ENCODE data around the gene VMAC.

The VMAC gene

DNA sequence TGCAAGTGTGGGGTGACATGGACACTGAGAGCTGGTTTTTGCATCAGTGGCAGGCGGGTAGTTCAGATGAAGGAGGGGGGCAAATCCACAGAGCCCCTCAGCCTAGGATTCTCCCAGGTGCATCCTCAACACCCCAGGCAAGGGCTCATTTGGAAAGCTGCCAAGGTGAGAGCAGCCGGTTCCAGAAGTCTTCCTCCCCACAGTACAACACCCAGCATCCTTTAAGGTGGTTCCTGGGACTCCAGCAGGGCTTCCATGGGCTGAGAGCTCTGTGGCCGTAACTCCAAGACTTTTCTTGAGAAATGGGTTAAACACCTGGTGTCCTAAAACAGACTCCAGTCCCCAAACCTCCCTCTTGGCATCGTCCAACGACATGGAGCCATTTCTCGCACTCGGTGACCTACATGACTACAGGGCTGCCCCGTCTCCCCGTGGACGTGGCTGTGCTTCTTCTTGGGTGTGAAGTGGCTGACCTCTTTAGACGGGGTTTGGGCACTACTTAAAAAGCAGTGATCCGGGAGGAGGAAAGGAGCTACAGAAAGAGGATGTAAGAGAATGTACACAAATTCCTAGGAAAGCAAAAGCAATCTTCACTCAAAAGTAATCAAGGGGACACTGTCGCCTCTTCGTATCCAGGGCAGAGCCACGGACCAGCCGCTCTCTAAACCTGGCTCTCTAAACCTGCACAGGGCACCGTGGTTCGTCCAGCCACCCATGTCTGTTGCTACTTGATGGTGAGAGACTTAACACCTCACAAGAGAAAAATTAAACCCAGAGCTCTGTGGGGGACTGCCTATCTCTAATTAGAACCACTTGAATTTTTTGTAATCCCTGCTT, 47.7 kb downstream of the VMAC start:
- DNase-seq (ENCODE audit: low read depth in 2 of 2): no peak

DNA sequence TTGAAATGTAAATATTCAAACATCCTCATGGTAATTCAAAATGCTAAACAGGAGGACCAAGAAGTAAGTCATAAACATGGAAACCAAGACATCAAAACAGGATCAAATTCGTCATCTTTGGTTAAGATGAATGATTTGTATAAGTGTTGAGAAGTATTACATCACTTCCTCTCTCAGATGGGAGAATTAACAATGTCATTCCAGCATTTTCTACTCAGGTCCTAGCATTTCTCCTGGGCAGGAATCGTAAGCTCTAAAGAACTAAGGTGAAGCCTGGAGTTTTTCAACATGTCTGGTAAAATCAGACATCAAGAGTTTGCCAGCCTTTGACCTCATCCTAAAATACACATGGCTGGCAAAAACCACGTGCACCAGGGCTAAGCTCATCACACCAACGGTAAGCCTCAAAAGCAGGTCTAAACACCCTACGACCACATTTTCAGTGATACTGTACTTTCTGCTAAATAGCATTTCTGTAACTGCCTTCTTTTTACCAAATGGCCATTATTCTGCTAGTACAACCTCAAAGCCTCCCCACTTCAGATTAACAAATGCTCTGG, 48.4 kb downstream of the VMAC start:
- no peak for DNase-seq (ENCODE audit: low read depth in 2 of 2)

DNA sequence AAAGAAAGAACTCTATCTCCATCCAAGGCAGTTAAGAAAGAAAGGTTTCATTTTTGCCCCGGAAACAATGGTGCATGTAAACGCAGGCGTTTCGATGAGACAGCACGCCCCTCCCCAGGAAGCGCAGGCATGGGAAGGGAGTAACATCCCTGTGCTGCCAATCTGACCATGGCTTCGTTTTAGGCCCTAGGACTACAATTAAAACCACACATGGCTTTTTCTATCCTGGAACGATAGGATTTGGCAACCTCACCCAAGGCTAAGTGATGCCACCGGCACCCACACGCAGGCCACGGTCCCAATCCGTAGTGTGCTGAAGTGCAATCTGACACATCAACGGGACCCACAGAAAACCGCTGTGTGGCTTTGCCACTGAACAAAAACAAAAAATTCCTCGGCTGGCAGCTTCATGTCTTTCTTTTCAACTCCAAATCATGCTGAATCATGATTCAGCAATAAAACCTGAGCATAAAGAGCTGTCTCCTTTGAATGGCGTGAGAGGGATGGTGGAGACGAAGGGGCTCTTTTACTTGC, 49.1 kb downstream of the VMAC start:
- DNase-seq (ENCODE audit: low read depth in 2 of 2): no peak

DNA sequence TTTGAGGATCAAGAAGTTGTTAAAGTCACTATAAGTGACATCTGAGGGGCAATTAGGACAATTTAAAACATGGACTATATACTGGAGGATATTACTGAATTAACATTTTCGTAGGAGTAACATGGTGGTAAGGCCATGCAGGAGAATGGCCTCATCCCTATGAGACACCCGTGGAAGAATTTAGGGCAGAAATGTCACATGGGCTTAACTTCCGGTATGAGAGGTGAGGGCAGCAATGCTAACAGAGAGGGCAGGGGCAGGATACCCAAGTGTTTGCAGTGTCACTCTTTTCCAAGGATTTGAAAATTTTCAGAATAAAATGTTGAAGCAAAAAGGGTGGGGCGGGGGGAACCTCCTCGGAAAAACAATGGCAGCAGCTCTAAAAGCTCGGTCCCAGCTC, 49.6 kb downstream of the VMAC start:
- DNase-seq (ENCODE audit: low read depth in 2 of 2): no peak

DNA sequence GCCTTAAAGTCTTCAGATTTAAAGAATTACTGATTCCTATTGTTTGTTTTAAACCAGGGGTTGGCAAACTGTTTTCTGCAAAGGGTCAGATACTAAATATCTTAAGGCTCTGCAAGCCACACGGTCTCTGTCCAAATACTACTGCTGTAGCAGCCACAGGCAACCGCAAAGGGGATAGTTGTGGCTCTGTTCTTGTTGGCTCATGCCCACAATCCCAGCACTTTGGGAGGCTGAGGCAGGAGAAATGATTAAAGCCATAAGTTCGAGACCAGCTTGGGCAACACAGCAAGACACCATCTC, 50.9 kb downstream of the VMAC start:
- no peak for DNase-seq (ENCODE audit: low read depth in 2 of 2)

DNA sequence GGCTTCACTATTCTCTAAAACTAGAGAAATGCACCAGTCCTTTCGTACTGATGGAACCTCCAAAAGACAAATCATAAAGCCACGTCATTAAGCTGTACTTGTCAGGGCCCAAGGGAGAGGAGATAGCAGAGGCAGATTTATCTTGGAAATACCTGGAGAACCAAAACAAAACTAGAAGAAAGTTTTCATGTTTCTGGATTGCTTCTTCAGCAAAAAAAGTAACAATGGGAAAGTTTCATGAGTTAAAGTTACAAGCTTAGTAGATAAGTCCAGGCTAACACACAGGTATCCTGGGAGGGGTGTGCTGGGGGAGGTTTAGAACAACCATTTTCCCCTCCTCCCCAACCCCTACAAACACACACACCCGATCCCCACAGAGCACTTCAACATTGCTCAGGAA, 51.7 kb downstream of the VMAC start:
- DNase-seq (ENCODE audit: low read depth in 2 of 2): no peak

DNA sequence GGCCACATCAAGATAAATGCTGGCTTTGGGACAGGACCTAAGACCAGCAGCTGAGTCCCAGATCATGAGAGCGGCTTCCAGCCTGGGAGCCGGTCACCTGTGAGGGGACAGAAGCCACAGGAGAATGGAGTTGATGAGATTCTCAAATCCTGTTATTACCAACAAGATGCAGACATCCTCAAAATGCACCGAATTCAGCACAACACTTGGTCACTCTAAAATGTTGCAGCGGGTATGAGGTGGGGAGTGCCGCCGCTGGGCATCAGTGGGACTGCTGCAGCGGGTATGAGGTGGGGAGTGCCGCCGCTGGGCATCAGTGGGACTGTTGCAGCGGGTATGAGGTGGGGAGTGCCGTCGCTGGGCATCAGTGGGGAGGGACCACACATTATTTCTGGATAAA, 52.1 kb downstream of the VMAC start:
- DNase-seq (ENCODE audit: low read depth in 2 of 2): no peak

DNA sequence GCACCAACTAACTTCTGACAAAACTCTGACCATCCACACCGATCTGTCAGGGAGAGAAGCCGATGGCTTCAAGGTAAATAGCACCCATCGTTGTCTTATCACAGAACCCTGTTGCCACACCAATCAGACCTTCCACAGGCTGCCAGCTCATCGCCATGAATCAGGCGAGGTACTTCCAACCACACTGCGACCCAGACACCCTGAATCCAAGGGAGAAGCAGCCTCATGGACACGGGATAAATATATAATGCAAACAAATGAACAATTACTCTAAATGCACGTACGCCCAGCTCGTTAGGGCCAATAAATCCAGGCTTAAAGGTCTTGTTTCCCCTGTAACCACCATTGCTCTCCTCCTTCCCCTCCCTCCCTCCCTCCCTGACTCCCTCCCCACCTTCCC, 52.5 kb downstream of the VMAC start:
- no peak for DNase-seq (ENCODE audit: low read depth in 2 of 2)

DNA sequence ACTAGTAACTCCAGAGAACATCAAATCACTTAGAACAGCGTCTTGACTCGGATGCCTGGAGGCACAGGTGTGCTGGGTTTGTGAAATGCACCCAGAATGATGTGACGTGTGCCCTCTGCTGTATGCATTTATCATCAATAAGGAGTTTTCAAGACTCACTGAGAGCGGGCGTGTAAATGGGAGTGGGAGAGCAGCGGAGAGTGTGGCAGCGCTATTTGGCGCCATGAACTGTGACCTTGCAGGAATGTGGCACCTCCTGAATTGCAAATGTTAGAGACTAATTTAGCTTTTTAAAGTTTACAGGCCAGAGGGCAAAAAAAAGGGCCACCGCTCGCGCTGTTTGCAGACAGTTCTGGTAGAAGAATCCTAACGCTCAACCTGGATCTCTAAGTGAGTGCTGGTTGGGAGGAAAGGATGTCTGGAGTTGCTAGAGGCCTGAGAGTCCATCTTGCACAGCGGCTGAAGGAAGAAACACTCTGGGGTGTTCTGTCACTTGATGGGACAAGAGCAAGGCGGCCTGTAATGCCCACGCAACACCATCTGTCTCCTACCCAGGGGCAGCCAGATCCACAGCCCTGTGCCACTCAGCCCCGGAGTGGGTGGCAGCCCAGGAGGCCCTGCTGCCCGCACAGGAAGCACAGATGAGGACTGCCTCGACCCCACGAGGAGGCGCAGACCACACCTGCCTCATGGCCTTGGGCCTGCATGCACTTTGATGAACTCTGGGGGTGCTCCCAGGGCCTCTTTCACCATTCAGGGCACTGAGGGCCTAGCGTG, 53.6 kb downstream of the VMAC start:
- DNase-seq (ENCODE audit: low read depth in 2 of 2): no peak

DNA sequence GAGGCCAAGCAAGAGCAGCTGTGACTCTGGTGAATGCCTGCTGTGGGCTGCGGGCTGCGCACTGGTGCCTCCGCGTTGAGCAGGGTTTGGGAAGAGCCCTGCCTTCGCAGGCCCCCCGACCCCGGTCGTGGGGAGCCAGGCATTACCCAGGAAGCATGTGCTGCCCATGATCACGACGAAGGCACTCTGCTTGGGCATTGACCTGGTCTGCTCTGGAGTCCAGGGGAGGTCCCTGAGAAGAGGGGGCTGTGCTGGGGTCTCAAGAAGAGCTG, 54.1 kb downstream of the VMAC start:
- no peak for DNase-seq (ENCODE audit: low read depth in 2 of 2)

DNA sequence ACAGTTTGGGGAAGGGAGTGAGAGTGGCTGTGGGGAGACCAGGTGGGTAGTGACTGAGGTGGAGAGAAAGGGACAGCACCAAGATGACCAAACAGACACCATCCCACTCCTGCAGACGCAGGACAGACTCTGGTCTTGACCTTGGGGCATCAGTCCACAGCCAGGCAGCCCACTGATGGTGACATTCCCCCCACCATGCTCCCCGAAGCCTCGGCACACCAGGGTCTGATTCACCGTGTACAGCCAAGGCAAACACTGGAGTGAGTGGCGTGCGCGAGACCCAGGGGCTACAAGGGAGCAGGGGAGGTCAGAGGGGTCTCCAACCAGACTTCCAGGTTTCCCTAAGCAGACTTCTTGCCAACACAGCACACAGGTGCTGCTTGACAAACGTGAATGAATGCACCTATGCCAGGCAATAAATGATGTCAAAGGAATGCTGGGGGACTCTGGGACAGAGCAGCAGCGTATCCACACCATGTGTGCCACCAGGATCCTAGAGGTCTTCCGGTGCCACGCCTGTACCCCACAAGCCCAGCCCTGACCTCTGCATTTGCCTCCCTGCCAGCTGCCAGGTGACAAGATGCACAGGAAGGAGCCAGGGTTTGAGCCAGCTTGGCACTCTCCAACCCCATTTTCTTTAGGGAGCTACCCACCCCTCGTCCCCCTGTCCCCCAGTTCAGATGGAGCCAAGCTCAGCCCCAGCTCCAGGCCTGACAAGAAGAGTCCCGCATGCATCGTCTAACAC, 54.8 kb downstream of the VMAC start:
- no peak for DNase-seq (ENCODE audit: low read depth in 2 of 2)
